ENCODE measurements around the gene ATF6.

The ATF6 gene

DNA sequence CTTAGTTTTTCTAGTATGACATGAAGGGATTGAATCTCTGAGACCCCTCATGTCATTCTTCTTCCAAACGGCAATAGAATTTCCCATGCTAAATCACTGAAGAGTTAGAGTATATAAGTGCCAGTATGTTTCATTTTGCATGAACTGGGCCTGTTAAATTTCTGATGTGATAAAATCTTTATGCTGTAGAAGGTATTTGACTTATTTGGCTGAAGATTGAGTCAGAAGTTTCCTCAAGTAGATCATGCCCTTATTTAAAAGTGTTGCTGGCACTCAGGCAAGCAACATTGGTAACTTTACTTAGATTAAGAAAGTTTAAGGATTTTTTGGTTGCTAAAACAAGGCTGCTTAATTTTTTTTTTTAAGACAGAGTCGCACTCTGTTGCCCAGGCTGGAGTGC, 13.3 kb downstream of the ATF6 start:
- TF ChIP-seq, protein P1, sequence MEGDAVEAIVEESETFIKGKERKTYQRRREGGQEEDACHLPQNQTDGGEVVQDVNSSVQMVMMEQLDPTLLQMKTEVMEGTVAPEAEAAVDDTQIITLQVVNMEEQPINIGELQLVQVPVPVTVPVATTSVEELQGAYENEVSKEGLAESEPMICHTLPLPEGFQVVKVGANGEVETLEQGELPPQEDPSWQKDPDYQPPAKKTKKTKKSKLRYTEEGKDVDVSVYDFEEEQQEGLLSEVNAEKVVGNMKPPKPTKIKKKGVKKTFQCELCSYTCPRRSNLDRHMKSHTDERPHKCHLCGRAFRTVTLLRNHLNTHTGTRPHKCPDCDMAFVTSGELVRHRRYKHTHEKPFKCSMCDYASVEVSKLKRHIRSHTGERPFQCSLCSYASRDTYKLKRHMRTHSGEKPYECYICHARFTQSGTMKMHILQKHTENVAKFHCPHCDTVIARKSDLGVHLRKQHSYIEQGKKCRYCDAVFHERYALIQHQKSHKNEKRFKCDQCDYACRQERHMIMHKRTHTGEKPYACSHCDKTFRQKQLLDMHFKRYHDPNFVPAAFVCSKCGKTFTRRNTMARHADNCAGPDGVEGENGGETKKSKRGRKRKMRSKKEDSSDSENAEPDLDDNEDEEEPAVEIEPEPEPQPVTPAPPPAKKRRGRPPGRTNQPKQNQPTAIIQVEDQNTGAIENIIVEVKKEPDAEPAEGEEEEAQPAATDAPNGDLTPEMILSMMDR (IDR thresholded peaks at IDR 0.05; ENCODE audit: insufficient read depth, low read length, missing control alignments): no peak
- no peak overlapping the region for H3K4me3 ChIP-seq (ENCODE audit: low read depth, low read length)
- CTCF ChIA-PET: no interaction called here
- DNase-seq (ENCODE audit: low read depth, low spot score): peak; percentile 37
- POLR2A ChIA-PET: no interaction called here

DNA sequence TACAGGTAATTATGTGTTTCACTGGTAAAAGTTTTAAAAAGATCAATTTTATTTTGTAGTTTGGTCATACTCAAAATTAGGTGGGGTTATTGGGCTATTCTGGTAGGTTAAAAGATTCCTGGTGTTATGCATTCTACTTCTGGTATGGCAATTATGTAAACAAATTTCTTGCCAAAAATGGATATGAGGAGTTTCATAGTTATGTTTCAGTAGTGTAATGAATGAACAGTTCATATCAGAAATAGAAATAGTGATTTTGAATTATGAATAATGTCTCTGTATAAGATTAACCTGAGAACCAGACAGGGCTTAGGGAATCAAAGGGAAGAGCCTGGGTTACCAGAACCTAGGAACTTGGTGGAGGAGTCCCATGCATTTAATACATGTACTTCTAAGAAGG, 15.9 kb downstream of the ATF6 start:
- TF ChIP-seq, protein P1 (IDR thresholded peaks at IDR 0.05; ENCODE audit: insufficient read depth, low read length, missing control alignments): no peak
- H3K4me3 ChIP-seq (ENCODE audit: low read depth, low read length): no peak overlapping the region
- POLR2A ChIA-PET: no interaction called here
- CTCF ChIA-PET: interaction anchor here (0.5 to 3.9 kb wide), 3 partner anchors 11 to 255 kb away, joined by 3 to 36 read pairs (median 24); no protein-coding TSS in a partner anchor
- DNase-seq (ENCODE audit: low read depth, low spot score): peak; percentile 5

DNA sequence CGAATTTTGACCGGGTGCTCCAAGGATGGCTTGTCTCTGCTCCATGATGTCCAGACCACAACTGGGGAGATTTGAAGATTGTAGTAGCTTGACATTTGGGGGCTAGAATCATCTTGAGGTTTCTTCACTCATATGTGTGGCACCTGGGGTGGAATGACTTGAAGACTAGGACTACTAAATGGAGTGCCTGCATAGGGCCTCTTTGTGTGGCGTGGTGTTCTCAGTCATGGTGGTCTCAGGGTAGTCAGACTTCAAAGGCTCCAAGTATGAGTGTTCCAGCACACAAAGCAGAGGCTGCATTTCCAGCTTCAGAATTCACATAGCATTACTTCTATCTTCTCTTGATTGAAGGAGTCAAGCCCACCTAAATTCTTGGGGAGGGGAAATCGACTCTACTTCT, 16.8 kb downstream of the ATF6 start:
- no peak for DNase-seq (ENCODE audit: low read depth, low spot score)
- TF ChIP-seq, protein P1 (IDR thresholded peaks at IDR 0.05; ENCODE audit: insufficient read depth, low read length, missing control alignments): no peak
- CTCF ChIA-PET: interaction anchor here (2.0 to 3.9 kb wide), 4 partner anchors 10 to 254 kb away, joined by 5 to 36 read pairs (median 14); partner anchors contain the start of gene OLFML2B
- no peak overlapping the region for H3K4me3 ChIP-seq (ENCODE audit: low read depth, low read length)
- POLR2A ChIA-PET: no interaction called here

DNA sequence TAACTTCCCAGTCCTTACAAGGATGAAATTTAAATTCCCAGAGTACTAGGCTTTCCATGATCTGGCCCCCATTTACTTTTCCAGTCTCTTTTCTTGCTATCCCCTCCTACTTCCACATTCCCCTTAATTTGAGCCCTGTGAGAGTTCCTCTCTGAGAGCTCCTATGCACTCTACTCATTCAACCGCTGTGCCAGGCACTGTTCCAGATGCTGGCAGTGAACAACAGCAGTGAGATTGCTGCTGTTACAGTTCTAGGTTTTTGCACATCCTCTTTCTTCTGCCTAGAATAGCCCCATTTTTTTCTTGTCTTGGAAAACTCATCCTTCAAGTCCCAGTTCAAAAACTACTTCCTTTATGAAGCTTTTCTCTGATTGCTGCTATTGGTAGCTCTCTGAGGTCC, 18.8 kb downstream of the ATF6 start:
- TF ChIP-seq, protein P1 (IDR thresholded peaks at IDR 0.05; ENCODE audit: insufficient read depth, low read length, missing control alignments): no peak
- ChIA-PET POLR2A (no interaction called here), CTCF (interaction anchor here (2.3 to 3.9 kb wide), 3 partner anchors 8 to 252 kb away, joined by 5 to 36 read pairs (median 24); no protein-coding TSS in a partner anchor)
- H3K4me3 ChIP-seq (ENCODE audit: low read depth, low read length): no peak overlapping the region
- no peak for DNase-seq (ENCODE audit: low read depth, low spot score)

DNA sequence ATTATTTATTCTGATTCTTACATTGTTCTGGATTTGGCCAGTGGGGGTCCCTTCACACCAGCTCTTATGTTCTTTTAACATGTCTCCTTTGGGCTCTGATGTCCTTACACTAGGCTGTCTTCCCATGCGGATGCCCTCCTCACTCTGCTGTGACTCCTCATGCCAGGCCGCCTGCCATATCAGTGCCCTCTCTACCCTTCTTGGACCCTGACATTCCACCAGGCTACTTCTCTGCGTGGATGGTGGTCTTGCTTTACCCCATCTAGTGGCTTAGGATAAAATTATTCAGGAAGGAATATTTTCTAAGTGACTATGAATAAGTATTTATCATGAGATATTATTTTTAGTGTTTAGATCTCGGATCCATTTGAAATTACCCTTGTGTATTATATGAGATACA, 21.2 kb downstream of the ATF6 start:
- POLR2A ChIA-PET: no interaction called here

DNA sequence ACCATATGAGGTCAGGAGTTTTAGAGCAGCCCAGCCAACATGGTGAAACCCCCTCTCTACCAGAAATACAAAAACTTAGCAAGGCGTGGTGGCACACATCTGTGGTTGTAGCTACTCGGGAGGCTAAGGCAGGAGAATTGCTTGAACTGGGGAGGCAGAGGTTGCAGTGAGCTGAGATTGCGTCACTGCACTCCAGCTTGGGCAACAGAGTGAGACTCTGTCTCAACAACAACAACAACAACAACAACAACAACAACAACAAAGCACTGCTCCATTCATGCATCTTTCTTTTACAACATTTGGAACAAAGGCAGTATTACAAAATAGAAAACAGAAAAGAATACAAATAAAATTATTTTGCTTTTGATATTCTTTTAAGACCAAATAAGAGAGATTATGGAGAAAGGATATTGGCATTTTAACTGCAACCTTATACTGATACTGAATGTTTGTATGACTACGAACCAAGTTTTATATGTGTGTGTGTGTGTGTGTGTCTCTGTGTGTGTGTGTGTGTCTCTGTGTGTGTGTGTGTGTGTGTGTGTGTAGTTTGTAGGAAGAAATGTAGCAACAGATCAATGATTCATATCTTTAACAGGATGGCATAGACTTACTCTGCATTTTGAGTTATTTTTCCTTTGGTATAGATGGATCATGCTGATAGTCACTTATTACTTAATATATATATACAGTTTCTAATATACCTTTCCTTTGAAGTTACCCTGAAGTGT, 24.6 kb downstream of the ATF6 start:
- CTCF ChIA-PET: interaction anchor here (1.0 to 18.3 kb wide), 4 partner anchors 12 to 259 kb away, joined by 3 to 797 read pairs (median 46); partner anchors contain the start of gene OLFML2B

More for the DNA sequence above, 21.2 kb downstream of the ATF6 start:
- no peak for DNase-seq (ENCODE audit: low read depth, low spot score)
- H3K4me3 ChIP-seq (ENCODE audit: low read depth, low read length): no peak overlapping the region
- TF ChIP-seq, protein P1 (IDR thresholded peaks at IDR 0.05; ENCODE audit: insufficient read depth, low read length, missing control alignments): no peak
- CTCF ChIA-PET: interaction anchor here (0.7 to 1.2 kb wide), 2 partner anchors 236 to 250 kb away, joined by 3 to 4 read pairs; partner anchors contain the start of gene OLFML2B

More for the DNA sequence above, 24.6 kb downstream of the ATF6 start:
- DNase-seq (ENCODE audit: low read depth, low spot score): no peak
- no peak overlapping the region for H3K4me3 ChIP-seq (ENCODE audit: low read depth, low read length)
- TF ChIP-seq, protein P1 (IDR thresholded peaks at IDR 0.05; ENCODE audit: insufficient read depth, low read length, missing control alignments): no peak
- POLR2A ChIA-PET: no interaction called here

Data from AG04449 (cell line).